ENCODE measurements around the gene NSDHL.
"Not testable (repeated sequence)": the region's sequence is repeated elsewhere in the genome, so short reads cannot be mapped to it uniquely, and the experiment has no call there.

NSDHL gene

DNA sequence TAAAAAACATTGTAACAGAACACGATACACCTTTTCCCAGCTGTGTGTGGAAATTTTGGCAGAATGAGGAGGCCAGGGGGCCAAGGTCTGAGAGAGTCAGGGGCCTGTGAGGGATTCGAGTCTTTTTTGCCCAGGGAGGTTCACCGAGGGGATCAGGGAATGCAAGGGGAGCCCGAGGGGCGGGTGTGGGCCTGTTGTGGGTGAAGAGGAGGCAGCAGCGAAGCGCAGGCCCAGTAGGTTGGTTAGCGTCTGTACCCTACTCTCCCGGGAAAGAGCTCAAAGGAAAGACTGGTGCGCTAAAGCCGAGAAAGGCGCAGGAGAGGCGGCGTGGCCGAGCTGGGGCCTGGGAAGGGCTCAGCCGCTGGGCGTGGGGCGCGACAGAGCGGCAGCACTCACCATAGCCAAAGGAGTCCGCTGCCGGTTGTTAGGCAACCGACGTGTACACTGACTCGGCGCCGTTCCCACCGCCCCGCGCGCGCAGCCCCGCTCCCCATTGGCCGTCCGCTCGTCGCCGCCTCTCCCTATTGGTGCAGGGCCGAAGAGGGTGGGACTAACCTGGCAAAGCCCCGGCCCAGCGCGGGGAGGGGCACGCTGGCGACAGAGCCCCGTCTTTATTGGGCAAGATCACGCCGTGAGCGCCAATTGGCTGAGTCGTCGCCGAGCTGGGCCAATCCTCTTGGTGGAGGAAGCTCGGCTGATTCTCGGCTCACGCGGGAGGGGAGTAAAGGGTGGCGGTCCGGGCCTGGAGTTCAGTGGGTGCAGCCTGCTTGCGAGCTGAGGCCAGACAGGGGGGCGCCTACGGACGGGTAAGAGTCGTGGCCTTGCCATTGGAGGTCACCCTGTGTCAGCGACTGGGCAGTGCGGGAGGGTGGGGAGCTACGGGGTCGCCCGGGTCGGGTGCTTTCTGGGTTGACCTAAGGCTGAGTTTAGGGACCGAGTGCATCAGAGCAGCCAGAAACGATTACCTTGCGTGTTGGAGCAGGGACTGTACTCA lies at the start of gene NSDHL, which contains the start of gene CETN2:
Gene NSDHL (plus strand): TSS at position 752 of the 994 bp plus-strand sequence. CDS start 15,262 bp downstream, outside the sequence.
Gene CETN2 (minus strand): TSS at position 446 of the 994 bp plus-strand sequence. CDS start 47 bp downstream, at position 399.
- peak; percentile 97 for DNase-seq

DNA sequence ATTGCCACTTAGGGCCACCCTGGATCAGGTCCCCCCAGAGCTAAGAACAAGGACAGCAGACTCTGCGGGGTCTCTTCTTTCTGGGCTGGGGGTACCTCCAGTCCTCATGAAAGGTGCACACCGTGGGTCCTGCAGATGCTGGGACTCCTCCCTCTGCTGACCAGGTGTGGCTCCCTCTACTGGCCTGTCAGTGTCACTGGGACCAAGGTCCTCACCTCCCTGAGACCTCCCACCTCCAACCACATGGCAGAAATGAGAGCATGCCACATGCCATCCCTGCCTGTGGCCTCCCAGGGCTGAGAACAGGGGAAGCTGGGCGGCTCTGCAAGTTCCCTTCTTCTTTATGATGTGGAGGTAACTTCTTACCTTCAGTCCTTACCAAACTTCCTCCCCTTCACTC lies 43.8 kb upstream of the NSDHL start:
- not testable (repeated sequence) for DNase-seq

DNA sequence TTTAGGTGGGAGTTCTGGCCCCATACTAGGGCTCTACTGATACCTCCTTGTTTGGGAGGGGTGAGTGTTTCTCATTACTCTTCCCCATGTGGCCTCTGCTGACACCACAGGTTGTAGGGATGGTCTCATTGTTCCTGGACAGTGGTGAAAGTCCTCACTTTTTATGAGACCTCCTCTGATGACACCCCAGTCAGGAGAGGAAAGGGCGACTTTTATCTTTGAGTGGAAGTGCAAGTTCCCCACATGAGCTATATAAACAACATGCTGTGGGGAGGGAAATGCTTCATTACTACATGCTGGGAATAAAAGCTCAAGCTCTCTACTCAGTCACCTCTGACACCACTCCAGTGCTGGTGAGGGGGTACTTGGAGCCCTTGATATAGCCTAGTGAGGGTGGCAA lies 31.9 kb upstream of the NSDHL start:
- no peak for DNase-seq

- no peak for DNase-seq
Measured at GRCh38 chrX:152806035-152806434, 24.8 kb upstream of the NSDHL start.

DNA sequence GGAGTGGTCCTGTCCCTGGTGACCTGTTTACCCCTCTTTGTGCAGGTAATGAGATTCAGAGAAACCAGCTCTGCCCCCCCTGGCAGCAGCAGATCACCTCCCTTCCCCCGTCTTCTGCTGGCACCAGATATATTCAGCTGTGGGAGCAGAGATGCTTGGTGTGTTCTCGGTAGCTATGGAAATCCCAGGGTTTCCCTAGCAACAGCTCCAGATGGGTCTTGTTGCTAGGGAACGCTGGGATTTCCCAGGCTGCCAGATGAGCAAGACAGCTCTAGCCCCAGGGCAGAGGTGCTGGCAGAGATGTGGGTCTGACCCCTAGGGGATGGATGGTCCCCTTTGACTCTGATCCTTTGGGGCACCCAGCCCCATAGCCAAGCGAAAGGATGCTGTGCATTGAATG lies 20.5 kb upstream of the NSDHL start:
- DNase-seq, result no peak

DNA sequence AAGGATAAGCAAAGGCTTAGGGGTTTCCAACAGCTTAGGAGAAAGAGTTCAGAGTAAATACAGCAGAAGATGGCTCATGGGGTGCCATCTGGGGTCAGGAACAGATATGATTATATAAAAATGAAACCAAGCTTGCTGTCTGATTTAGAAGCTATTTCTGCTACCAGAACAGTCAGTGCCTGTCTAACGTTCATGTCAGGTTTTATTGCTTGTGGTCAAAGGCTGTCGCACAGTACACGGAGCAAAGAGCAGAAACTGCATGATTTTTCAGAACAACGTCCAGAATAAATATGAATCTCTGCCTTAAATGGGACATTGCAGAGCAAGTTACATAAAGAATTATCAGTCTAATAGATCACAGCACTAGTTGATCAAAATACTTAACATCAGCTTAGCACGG lies 17.7 kb upstream of the NSDHL start:
- no peak for DNase-seq

DNA sequence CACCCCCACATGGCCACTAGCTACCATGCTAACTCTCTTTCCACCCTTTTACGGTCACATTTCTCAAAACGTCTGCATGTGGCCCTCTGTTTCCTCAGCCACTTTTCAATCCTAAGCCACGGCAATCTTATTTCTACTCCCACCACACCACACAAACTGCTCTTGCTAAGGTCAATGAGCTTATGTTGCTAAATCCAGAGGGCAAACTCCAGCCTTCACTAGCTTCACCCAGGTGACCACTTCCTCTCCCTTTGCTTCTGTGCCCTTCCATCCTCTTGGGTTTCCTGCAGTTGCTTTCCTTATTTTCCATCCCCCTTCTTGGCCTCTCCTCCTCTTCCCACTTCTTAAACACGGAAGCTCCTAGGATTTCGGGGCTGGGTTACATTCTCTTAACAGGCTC lies 16.8 kb upstream of the NSDHL start:
- DNase-seq, result no peak

DNA sequence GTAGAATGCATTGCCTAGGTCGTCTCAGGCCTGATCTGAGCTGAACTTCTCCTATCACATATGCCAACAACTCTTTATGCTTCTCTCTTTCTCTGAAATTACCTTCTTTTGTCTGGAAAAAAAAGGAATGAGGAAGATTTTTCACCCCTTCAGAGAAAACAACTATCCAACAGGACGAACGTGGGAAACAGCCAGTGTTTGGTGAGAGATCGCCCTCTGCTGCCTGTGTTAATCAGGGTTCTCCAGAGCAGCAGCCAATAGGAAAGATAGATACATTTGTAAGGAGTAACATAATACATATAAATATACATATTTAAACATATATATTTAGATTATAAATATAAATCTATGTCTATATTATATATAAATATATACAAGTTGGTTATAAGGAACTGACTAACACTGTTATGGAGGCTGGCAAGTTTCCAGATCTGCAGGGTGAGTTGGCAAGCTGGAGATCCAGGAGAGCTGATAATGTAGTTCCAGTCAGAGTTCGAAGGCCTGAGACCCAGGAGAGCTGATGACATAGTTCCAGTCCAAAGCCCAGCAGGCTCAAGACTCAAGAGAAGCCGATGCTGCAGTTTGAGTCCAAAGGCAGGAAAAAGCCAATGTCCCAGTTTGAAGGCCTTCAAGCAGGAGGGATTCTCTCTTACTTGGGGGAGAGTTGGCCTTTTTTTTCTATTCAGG lies 13.6 kb upstream of the NSDHL start:
- DNase-seq, result no peak

DNA sequence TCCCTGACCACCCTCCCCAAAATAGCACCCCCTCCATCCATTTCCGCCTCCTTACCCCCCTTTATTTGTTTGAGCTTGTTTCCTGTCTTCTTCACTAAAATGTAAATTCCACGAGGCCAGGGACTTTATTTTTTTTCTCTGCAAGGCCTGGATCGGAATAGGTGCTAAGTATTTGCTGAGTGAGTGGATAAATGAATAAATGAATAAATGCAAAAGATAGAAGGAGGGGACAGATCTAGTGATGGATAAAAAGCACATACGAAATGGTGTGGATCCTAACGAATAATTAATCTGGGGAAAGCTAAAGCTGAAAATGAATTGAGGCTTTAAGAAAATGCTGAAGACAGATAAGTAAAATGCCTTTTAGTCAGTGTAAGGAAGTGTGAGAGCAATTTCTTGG lies 12.5 kb upstream of the NSDHL start:
- no peak for DNase-seq

DNA sequence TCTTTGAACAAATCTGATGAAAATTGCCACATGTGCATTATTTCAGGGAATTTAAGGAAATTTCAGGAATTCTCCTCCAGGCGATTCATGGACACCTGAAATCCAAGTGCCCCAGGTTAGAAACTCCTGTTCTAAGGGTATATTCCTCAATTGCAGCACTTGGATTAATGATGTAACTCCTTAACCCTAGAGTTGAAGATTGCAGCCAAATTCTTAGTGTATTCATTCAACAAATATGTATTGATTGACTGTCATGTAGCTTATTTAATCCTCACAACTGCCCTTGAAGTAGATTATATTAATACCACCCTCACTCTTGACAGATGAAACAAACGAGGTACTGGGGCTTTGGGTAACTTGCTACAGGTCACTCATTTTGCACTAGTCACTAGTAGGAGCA lies 11.6 kb upstream of the NSDHL start:
- DNase-seq, result no peak

- no peak for DNase-seq
Measured at GRCh38 chrX:152819732-152820131, 11.1 kb upstream of the NSDHL start.

- peak; percentile 27 for DNase-seq
Measured at GRCh38 chrX:152821145-152821765, 9.6 kb upstream of the NSDHL start.

DNA sequence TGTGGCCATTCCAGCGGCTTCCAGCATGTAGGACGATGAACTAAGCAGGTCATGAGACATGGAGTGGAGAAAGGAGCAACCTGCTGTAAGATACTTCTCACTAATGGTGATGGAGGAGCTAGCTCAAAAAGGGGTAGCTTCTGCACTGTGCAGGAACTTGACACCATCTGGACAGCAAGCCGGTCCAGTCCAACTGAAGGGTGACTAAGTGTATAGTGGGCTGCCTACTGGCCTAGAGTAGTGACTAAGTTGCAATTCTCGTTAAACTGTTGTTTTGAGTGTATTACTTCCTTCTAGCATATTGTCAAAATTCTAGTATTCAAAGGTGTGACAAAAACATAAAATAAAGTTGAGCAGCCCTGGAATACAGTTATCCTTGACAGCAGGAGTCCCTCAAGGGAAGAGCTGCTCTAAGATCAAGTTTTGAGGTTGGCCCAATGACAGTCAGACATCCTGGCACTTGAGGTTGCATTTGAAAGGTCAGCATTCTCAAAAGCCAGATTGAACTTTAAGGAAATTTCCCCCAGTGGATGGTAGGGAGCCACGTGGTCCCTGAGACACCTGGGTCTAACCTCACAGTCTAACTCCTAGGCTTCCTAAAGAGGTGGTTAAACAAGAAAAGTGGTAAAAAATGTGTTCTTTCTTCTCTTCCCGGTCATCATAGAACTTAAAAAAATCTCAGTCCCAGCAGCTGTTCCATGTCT lies 8.3 kb upstream of the NSDHL start:
- no peak for DNase-seq

DNA sequence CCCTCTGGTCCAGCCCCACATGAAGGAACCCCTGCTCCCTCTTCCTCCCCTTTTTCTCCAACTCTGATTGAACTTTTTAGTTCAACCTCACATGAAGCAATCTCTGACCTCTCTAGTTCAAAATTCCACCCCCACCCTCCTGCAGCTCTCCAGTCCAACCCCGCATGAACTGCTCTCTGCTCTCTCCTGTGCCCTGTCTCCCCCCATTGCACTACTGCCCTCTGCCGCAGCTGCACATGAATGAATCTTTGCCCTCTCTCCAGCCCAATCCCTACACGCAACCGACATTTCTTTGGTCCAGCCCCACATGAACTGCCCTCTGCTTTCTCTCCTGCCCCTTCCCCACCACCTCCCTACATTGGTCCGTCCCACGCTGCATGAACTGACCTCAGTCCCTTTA lies 7.2 kb upstream of the NSDHL start:
- DNase-seq, result no peak

DNA sequence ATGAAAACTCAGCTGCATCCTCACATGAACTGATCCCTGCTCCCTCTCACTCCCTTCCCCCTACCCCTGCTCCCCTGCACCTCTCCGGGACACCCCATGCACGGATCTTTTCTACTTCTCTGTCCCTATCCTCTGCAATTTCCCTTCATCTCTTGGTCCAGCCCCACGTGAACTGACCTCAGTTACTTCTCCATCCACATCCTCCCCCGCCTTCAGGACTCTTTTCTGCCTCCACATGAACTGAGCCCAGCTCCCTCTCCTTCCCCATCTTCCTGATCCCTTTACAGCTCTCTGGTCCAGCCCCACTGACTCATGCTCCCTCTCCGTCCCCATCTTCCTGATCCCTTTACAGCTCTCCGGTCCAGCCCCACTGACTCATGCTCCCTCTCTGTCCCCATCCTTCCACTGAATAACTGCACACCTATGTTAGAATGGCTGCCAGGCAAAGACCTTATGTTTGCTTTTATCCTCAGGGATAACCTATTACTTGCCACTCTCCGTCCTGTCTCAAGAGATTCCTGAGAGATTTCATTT lies 6.0 kb upstream of the NSDHL start:
- no peak for DNase-seq

DNA sequence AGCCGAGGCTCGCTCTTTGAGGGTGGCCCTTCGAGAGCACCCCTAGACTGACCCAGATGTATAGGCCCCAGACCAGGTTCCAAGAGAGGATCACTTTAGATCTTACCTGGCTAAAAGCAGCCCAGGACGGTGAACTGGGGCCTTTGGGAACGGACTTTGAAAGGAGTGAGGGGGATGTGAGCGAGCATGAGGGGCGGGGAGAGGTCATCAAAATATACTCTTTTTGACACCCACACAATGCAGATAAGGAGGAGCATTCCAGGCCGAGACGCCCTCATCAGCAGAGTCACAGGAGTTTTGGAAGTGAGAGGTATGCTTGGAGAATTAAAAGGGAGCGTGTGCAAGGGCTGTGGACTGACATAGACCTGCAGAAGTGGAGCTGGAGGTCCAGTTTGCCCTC lies 528 bp downstream of the NSDHL start:
- DNase-seq, result no peak

GRCh38 chrX:152832520-152832919 lies 1.7 kb downstream of the NSDHL start:
- no peak for DNase-seq

GRCh38 chrX:152833378-152833777 lies 2.5 kb downstream of the NSDHL start:
- no peak for DNase-seq

DNA sequence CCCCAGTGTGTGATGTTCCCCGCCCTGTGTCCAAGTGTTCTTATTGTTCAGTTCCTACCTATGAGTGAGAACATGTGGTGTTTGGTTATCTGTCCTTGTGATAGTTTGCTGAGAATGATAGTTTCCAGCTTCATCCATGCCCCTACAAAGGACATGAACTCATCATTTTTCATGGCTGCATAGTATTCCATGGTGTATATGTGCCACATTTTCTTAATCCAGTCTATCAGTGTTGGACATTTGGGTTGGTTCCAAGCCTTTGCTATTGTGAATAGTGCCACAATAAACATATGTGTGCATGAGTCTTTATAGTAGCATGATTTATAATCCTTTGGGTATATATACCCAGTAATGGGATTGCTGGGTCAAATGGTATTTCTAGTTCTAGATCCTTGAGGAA lies 4.6 kb downstream of the NSDHL start:
- not testable (repeated sequence) for DNase-seq

- DNase-seq, result no peak
Measured at GRCh38 chrX:152842772-152843338, 12.0 kb downstream of the NSDHL start.

DNA sequence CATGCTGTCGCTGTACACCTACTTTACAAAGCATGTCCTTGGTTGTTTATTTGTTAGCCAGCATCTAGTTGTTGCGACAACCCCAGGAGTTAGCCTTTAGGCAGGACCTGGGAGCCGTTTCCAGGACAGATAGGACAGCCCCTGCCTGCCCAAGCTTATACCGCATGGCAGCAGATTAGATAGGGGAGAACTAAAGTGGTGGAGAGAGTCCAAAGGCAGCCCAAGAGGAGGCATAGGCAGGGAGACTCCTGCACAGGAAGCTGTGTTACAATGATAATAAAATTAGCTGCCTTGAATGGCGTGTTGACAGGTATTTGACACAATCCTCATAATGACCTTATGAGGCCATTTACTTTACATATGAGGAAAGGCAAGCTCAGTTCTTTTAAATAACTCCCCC lies 13.0 kb downstream of the NSDHL start:
- no peak for DNase-seq

- DNase-seq, result no peak
Measured at GRCh38 chrX:152844256-152844655, 13.4 kb downstream of the NSDHL start.
